ENCODE results near the gene CETP. TPM values are rescaled to one million over a fixed set of nuclear protein-coding genes. Genes with fewer than 3 reads are reported as not detected.

Gene CETP
- total and polyA plus RNA-seq, 2 of the 13 experiments (the other 11 are each of a cell fraction or from before 2014, with no cell fraction given), result 0.31 to 9.8 TPM

- no peak for TF ChIP-seq ELF1 (CRISPR knock-in tag; IDR thresholded peaks at IDR 0.05)
- TF ChIP-seq HOXA9 (CRISPR knock-in tag; IDR thresholded peaks at IDR 0.05; ENCODE audit: borderline replicate concordance), result no peak
- TF ChIP-seq KAT2B (IDR thresholded peaks at IDR 0.05; ENCODE audit: borderline replicate concordance, low read depth, low read length), result no peak
- TF ChIP-seq KLF12 (CRISPR knock-in tag; IDR thresholded peaks at IDR 0.05; ENCODE audit: borderline replicate concordance), result no peak
- TF ChIP-seq MAX (IDR thresholded peaks at IDR 0.05), result peak; percentile 82
- peak; percentile 52; the same call in 1 of the 2 replicates for TF ChIP-seq BRD4 (CRISPR knock-in tag; IDR thresholded peaks at IDR 0.05)
- TF ChIP-seq YY1 (IDR thresholded peaks at IDR 0.05; ENCODE audit: insufficient read depth, insufficient replicate concordance, low read depth, low read length), result no peak
- peak; percentile 59; the same call in 1 of the 2 replicates for TF ChIP-seq AHDC1 (CRISPR knock-in tag; IDR thresholded peaks at IDR 0.05; ENCODE audit: borderline replicate concordance)
- TF ChIP-seq KDM3A (CRISPR knock-in tag; IDR thresholded peaks at IDR 0.05; ENCODE audit: low read depth), result peak; percentile 94
- peak; percentile 72; the same call in 1 of the 2 replicates for TF ChIP-seq MEF2D (CRISPR knock-in tag; IDR thresholded peaks at IDR 0.05)
- TF ChIP-seq ZFP36 (IDR thresholded peaks at IDR 0.05; ENCODE audit: borderline replicate concordance, low read depth, low read length, partially characterized antibody), result no peak
- no peak for TF ChIP-seq ZNF550 (CRISPR knock-in tag; IDR thresholded peaks at IDR 0.05; ENCODE audit: borderline replicate concordance)
- TF ChIP-seq AGO2 (optimal IDR thresholded peaks at IDR 0.05; ENCODE audit: low read depth, low read length), result no peak
- TF ChIP-seq POLR2G (IDR thresholded peaks at IDR 0.05; ENCODE audit: low read depth, low read length), result peak; percentile 60
- TF ChIP-seq ZNF792 (CRISPR knock-in tag; IDR thresholded peaks at IDR 0.05), result 0 out of 2 replicates have a peak, but pooled peaks have one; percentile 26
- TF ChIP-seq ELF3 (CRISPR knock-in tag; IDR thresholded peaks at IDR 0.05), result peak; percentile 14; the same call in 1 of the 2 replicates
- TF ChIP-seq ZBTB26 (CRISPR knock-in tag; IDR thresholded peaks at IDR 0.05; ENCODE audit: borderline replicate concordance), result no peak
- no peak; the same call in 1 of the 2 replicates for TF ChIP-seq ZNF589 (CRISPR knock-in tag; conservative IDR thresholded peaks at IDR 0.05)
These were observed 27.5 kb downstream of the CETP start, which contains the start of gene NLRC5 (continued) for GRCh38 chr16:56988948-56989945.
